ENCODE data around the gene TANGO2. TPM values are rescaled to one million over a fixed set of nuclear protein-coding genes. Genes with fewer than 3 reads are reported as not detected.

The TANGO2 gene
- total and polyA plus RNA-seq, 2 of the 8 experiments (the other 6 are each of a cell fraction or from before 2014, with no cell fraction given): 10.1 to 18.4 TPM

GRCh38 chr22:20116376-20116950 lies 95.6 kb downstream of the TANGO2 start:
- no peak overlapping the region for H2BK12ac ChIP-seq (ENCODE audit: low read depth, low read length)
- no peak overlapping the region for H2AFZ ChIP-seq (ENCODE audit: low read length)
- peak overlapping the region; percentile 57 to 92 (median 84) for H3K9ac ChIP-seq (replicated peaks in 1 of 4; ENCODE audit: extremely low read depth in 1 of 4, low read depth in 3 of 4, low read length in 3 of 4)
- H3K79me2 ChIP-seq (ENCODE audit: control insufficient read depth in 1 of 2, insufficient read depth in 2 of 2, low read length in 2 of 2): peaks cover 28 to 56% of the 10 kb centered on the region in 2 experiments
- peak overlapping the region; percentile 80 for H3K27ac ChIP-seq (ENCODE audit: low read depth, low read length)
- H3K23me2 ChIP-seq (ENCODE audit: low read depth, low read length): no peaks in the 10 kb centered on the region; the same call in 1 of the 2 replicates
- no peaks in the 10 kb centered on the region for H3K9me3 ChIP-seq (ENCODE audit: insufficient read depth in 2 of 2, low read depth in 1 of 2, low read length in 1 of 2)
- H2BK5ac ChIP-seq (ENCODE audit: low read depth, low read length): peak overlapping the region; percentile 90
- H4K91ac ChIP-seq (replicated peaks; ENCODE audit: insufficient read length, low read length): peak overlapping the region; percentile 95
- DNase-seq (ENCODE audit: low read depth in 1 of 2, low spot score in 2 of 2) (no peak), FAIRE-seq (no peak)
- POLR2A ChIA-PET (ENCODE audit: partially characterized antibody): interaction anchor here (1.2 to 22.7 kb wide), 6 partner anchors 11 to 160 kb away, joined by 3 to 598 read pairs (median 8); partner anchors contain the start of genes DGCR8 and ZDHHC8
- peak overlapping the region; percentile 80 to 96 (median 93) for H3K4me3 ChIP-seq (ENCODE audit: extremely low read depth in 1 of 4, insufficient read depth in 2 of 4, low read depth in 3 of 4, low read length in 4 of 4)
- CTCF ChIA-PET (ENCODE audit: partially characterized antibody): interaction anchor here (0.8 to 2.2 kb wide), 7 partner anchors 9 to 40 kb away, joined by 3 to 9 read pairs (median 6); no protein-coding TSS in a partner anchor
- peak overlapping the region; percentile 81 for H4K5ac ChIP-seq (ENCODE audit: insufficient read length, low read depth, low read length)
- no peak overlapping the region; the same call in 1 of the 2 replicates for H2BK15ac ChIP-seq (ENCODE audit: low read length)
- H3K79me1 ChIP-seq (ENCODE audit: low read depth, low read length): peaks cover 7% of the 10 kb centered on the region; the same call in 1 of the 2 replicates
- peak overlapping the region; percentile 60; the same call in 1 of the 2 replicates for H3K18ac ChIP-seq (ENCODE audit: extremely low read depth, low read length)
- no peak overlapping the region for H3K23ac ChIP-seq (ENCODE audit: insufficient read length)
- peaks cover 11 to 14% of the 10 kb centered on the region in 2 experiments for H4K20me1 ChIP-seq (replicated peaks in 1 of 2; ENCODE audit: control insufficient read depth in 1 of 2, insufficient read depth in 2 of 2, low read length in 2 of 2)
- peak overlapping the region; percentile 84 for H3K56ac ChIP-seq (replicated peaks; ENCODE audit: insufficient read length, low read depth, low read length)
- H3K27me3 ChIP-seq (replicated peaks in 1 of 4; ENCODE audit: control insufficient read depth in 3 of 4, extremely low read depth in 1 of 4, insufficient read depth in 3 of 4, low read length in 3 of 4): no peaks in the 10 kb centered on the region
- H3K4me1 ChIP-seq (replicated peaks in 1 of 4; ENCODE audit: control insufficient read depth in 3 of 4, insufficient read depth in 4 of 4, low read length in 3 of 4): peaks cover 0 to 11% (median 5%) of the 10 kb centered on the region in 4 experiments; a peak in 5 of 7 replicates
- no peak overlapping the region; the same call in 1 of the 2 replicates for H2AK5ac ChIP-seq (ENCODE audit: low read depth, low read length)
- WGBS, 2 experiments (ENCODE audit: extremely low coverage in 1 of 2, insufficient coverage in 1 of 2, insufficient read length in 1 of 2, insufficient replicate concordance in 2 of 2, low coverage in 1 of 2, low lambda C conversion rate in 2 of 2, missing lambda C conversion rate in 1 of 2): 46% methylated on average over 17 of the region's 27 CpGs; no CpG with 5 or more reads in 1 of the 2 experiments
- H3K4me2 ChIP-seq (ENCODE audit: insufficient read depth in 1 of 2, low read depth in 2 of 2, low read length in 2 of 2): peak overlapping the region; percentile 63 to 92
- H3K4ac ChIP-seq (replicated peaks; ENCODE audit: insufficient read length, low read depth, low read length): peak overlapping the region; percentile 97
- no peak overlapping the region for H3K14ac ChIP-seq (ENCODE audit: insufficient read length)
- peak overlapping the region; percentile 92 for H4K8ac ChIP-seq (ENCODE audit: extremely low read depth, insufficient read depth, low read length)
- H2BK120ac ChIP-seq (replicated peaks; ENCODE audit: low read depth, low read length): peak overlapping the region; percentile 76
- no peak overlapping the region for H2BK20ac ChIP-seq (ENCODE audit: low read length)
- H3K36me3 ChIP-seq (ENCODE audit: control insufficient read depth in 2 of 4, insufficient read depth in 4 of 4, low read length in 3 of 4): peaks cover 27 to 43% (median 33%) of the 10 kb centered on the region in 4 experiments
- TF ChIP-seq JUND (IDR thresholded peaks at IDR 0.05; ENCODE audit: low read length) (no peak), GTF2F1 (IDR thresholded peaks at IDR 0.05; ENCODE audit: borderline replicate concordance, low read depth, low read length) (no peak), FOSL1 (IDR thresholded peaks at IDR 0.05; ENCODE audit: insufficient read depth, low read depth, low read length) (no peak), SRF (IDR thresholded peaks at IDR 0.05; ENCODE audit: low read depth, low read length) (no peak), CBX5 (IDR thresholded peaks at IDR 0.05; ENCODE audit: low read depth, low read length) (no peak), JUN (IDR thresholded peaks at IDR 0.05; ENCODE audit: low read depth, low read length) (no peak), POLR2A (IDR thresholded peaks at IDR 0.05; ENCODE audit: control extremely low read depth in 1 of 2, low read depth in 2 of 2, low read length in 2 of 2) (no peak), ASH2L (IDR thresholded peaks at IDR 0.05; ENCODE audit: low read length) (no peak), CHD2 (IDR thresholded peaks at IDR 0.05; ENCODE audit: low read length) (no peak), NRF1 (IDR thresholded peaks at IDR 0.05; ENCODE audit: low read depth, low read length) (no peak), KDM1A (IDR thresholded peaks at IDR 0.05; ENCODE audit: borderline replicate concordance, low read length) (no peak), SIX5 (IDR thresholded peaks at IDR 0.05; ENCODE audit: low read depth, low read length) (no peak), CREB1 (IDR thresholded peaks at IDR 0.05) (no peak), RBBP5 (IDR thresholded peaks at IDR 0.05; ENCODE audit: borderline replicate concordance, low read depth, low read length) (no peak), SIRT6 (IDR thresholded peaks at IDR 0.05; ENCODE audit: low read length) (no peak)

All from H1 (cell line).